Prostate gland (tissue), 2 donors: ENCODE results near the gene CNGA4.

Experiments used
- CTCF ChIP-seq, 4 experiments: fragments of 200-600 bp in 2 of 4; fragments of 450-650 bp in 2 of 4; sonication (generic) in 2 of 4; IDR thresholded peaks; 1 replicate in 3 of 4; 2 replicates in 1 of 4; pipeline ENCODE4 v1.5.1; 2016 to 2019; ENCODE audit warnings: antibody characterized with exemption in 4 of 4, mild to moderate bottlenecking in 2 of 4, moderate library complexity in 2 of 4
- POLR2A ChIP-seq: fragments of 450-650 bp; IDR thresholded peaks from one replicate; pipeline ENCODE4 v1.6.1; 2016; ENCODE audit warnings: antibody characterized with exemption, mild to moderate bottlenecking

GRCh38 chr11:6258571-6259081 lies 19.7 kb downstream of the CNGA4 start:
- TF ChIP-seq POLR2A (no peak), CTCF (IDR thresholded peaks at IDR 0.05) (no peak)
